Kidney (tissue), 14 donors: ENCODE data around the gene PRR33. TPM values are rescaled to one million over a fixed set of nuclear protein-coding genes. Genes with fewer than 3 reads are reported as not detected.

Experiments used
- DNase-seq, 5 donors: peaks; one replicate each; pipeline ENCODE4 v3.0.0-alpha.2; 2013 to 2020
- FAIRE-seq: peaks from 2 replicates; lab custom pipeline; 2012; peaks lifted over from hg19 to GRCh38; lab: Jason Lieb, UNC
- H3K27ac ChIP-seq, 2 donors: one replicate each; pipeline ENCODE4 v1.7.0; 2013; ENCODE audit warnings: low read depth in 2 of 2, low read length in 2 of 2, inconsistent platforms in 1 of 2
- H3K27me3 ChIP-seq: one replicate; pipeline ENCODE4 v1.7.1; 2013; ENCODE audit warnings: low read length, inconsistent platforms; ENCODE audit not compliant: control insufficient read depth, insufficient read depth
- H3K36me3 ChIP-seq, 3 donors: one replicate each; pipeline versions ENCODE4 v1.7.0 to v1.7.1; 2013; ENCODE audit warnings: low read length in 3 of 3, control low read depth in 1 of 3, inconsistent platforms in 1 of 3; ENCODE audit not compliant: insufficient read depth in 3 of 3, control insufficient read depth in 2 of 3
- H3K4me1 ChIP-seq, 3 donors: one replicate each; pipeline versions ENCODE4 v1.7.0 to v1.7.1; 2013; ENCODE audit warnings: low read length in 3 of 3, inconsistent platforms in 1 of 3, low read depth in 1 of 3; ENCODE audit not compliant: control insufficient read depth in 2 of 3, insufficient read depth in 2 of 3
- H3K4me3 ChIP-seq, 3 donors: one replicate each; pipeline versions ENCODE4 v1.7.0 to v1.8.1; 2013; ENCODE audit warnings: low read length in 3 of 3, control low read depth in 1 of 3, inconsistent platforms in 1 of 3
- H3K9ac ChIP-seq, 3 donors: one replicate each; pipeline versions ENCODE4 v1.7.0 to v1.7.1; 2013; ENCODE audit warnings: low read length in 3 of 3, control low read depth in 1 of 3, inconsistent platforms in 1 of 3
- H3K9me3 ChIP-seq, 3 donors: one replicate each; pipeline versions ENCODE4 v1.7.0 to v1.7.1; 2013; ENCODE audit warnings: low read length in 3 of 3, control low read depth in 1 of 3, inconsistent platforms in 1 of 3; ENCODE audit not compliant: control insufficient read depth in 2 of 3, insufficient read depth in 1 of 3
- CTCF ChIP-seq: IDR thresholded peaks from 3 replicates; pipeline ENCODE4 v1.5.1; 2012; ENCODE audit warnings: mild to moderate bottlenecking, moderate library complexity, borderline replicate concordance; ENCODE audit not compliant: insufficient read depth; ENCODE audit errors: extremely low read depth
- intact Hi-C: fragments of 100-400 bp; cut with DNase I; formaldehyde crosslinking; loops from one replicate; pipeline ENCODE4 v1.11.1; 2022
- polyA plus RNA-seq: library from polyadenylated mRNA; stranded (reverse); fragments of 350-450 nt; fragmentation: Illumina TruSeq; extraction: RNeasy Lipid Tissue Mini Kit (QIAGEN cat#74804); gene quantifications from one replicate; pipeline ENCODE4 v1.2.3, GENCODE V29; 2014; ENCODE audit warnings: low read depth, low replicate concordance; ENCODE audit not compliant: insufficient read depth
- total RNA-seq: library from RNA; stranded (reverse); fragmentation: NEBNext Ultra II Directional; extraction: Animal tissue kit (Norgen Biotek cat#: 25700); gene quantifications from one replicate; pipeline ENCODE4 v1.2.1, GENCODE V29; 2021
- donor health status: control.
- donor health status: control.
- donor health status: control.
- donor health status: control.
- donor health status: control.
- donor health status: DM: yes; HTN: yes; CAD: no.
- donor health status: Normal renal cell carcinoma (clear cell type).

The PRR33 gene
- total and polyA plus RNA-seq, 2 donors from 2014 or later = not detected

DNA sequence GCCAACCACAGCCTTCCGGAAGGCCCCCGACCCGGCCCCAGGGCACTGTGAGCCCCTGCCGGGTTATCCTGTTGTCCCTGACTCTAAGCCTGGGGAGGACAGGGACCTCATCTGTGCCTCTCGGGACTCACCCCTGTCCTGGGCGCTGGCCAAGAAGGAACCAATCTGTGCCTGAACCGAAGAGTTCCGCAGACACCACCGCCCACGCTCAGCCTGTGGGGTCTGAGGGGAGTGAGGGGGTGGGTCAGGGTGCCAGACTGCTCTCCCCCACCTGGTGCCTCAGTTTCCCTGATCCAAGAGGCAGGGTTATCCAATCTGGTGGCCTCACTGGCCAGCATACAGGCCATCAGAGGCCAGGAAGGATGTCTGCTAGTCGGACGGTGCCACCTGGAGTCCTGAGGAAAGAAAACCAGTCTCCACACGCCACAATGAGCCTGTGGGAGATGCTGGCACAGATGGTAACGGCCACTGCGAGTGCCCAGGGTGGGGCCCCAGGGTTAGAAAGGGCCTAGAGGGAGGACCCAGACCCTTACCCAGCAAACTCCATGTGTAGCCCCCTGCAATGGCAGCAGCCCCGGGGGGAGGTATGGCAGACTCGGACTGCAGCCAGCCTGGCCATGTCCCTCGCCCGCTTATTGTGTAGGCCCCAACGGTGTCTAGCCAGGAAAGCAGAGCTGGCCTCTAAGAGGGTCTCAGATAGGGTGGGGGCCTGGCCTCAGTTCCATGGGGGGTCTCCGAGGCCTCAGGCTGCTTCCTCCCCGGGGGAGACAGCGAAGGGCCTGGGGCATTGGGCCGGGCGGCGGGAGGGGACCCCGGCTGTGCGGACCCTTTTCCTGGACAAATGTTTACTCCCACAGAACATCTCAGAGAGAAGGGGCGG lies 27.0 kb upstream of the PRR33 start:
- H3K27ac ChIP-seq = no peak overlapping the region
- H3K9me3 ChIP-seq = no peaks in the 10 kb centered on the region
- H3K4me3 ChIP-seq = no peak overlapping the region
- FAIRE-seq = no peak
- DNase-seq = peak in 1 of 5 donors; percentile 36
- no peak for TF ChIP-seq CTCF
- no peak overlapping the region for H3K9ac ChIP-seq
- H3K27me3 ChIP-seq = no peaks in the 10 kb centered on the region
- H3K36me3 ChIP-seq = no peaks in the 10 kb centered on the region
- intact Hi-C loops = no loop called here
- H3K4me1 ChIP-seq = no peaks in the 10 kb centered on the region

DNA sequence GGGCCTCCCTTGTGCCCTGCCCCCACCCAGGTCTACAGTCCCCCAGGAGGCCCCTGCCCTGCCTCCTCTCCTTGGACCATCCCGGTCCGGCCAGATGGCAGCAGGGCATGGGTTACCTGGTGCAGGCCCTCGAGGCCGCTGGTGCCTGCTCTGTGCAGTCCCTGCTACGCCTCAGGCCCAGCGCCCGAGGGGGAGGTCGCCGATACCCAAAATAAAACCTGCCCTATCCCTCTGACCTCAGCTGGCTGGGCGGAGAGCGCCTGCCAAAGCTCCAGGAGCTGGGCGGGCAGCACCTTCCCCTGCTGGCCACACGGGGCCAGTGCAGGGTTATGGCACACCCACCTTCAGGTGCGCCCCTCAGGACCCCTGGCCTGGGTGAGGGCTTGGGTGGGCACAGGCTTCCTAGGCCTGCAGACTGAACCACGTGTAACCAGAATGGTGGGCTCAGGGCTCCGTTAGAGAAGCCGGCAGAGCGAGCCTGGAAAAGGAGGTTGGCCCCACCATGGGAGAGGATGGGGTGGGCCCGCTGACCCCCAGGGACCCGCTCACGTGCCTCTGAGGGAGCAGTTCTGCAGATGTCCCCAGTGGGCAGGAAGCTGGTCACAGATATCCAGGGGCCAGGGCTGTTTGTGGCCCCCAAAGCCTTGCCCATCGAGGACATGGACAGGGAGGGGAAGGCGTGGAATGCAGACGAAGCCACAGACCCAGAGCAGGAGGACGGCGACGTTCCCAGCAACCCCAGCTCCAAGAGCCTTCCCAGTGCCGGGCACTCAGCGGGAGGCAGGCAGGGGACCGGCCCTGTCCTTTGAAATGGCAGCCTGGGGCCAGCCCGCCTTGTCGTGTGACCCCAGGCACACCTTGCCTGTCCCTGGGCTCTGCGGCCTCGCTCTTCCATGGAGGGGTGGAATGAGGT lies 26.1 kb upstream of the PRR33 start:
- intact Hi-C loops = no loop called here
- FAIRE-seq (no peak), DNase-seq (peak in 1 of 5 donors; percentile 34)
- no peaks in the 10 kb centered on the region for H3K27me3 ChIP-seq
- H3K27ac ChIP-seq = no peak overlapping the region
- no peaks in the 10 kb centered on the region for H3K36me3 ChIP-seq
- H3K4me1 ChIP-seq = no peaks in the 10 kb centered on the region
- no peak overlapping the region for H3K4me3 ChIP-seq
- peak; percentile 24 for TF ChIP-seq CTCF
- H3K9ac ChIP-seq = no peak overlapping the region
- H3K9me3 ChIP-seq = no peaks in the 10 kb centered on the region

DNA sequence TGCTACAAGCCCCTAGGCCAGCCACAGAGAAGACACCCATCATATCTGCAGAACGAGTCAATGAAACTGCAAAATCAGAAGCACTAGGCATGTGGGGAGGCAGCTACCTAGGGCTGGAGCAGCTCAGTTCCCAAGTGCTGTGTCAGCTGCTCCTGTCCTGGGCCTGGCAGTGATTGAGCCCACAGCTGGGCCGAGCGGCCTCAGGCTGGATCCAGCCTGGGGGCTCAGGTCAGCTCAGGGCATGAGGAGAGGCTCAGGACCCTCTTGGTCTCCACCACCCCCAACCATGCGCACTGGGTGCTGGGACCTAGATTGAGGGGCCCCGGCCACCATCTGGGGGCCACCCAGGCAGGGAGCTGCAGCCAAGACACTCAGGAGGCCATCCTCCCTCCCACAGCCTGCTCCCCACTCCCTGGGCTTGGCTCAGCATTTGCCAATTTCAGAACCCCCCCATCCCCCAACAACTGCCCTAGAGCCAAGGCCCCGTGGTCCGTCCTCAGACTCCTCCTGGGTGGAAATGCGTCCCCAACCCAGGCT lies 25.4 kb upstream of the PRR33 start:
- Histone ChIP-seq H3K4me1 (no peaks in the 10 kb centered on the region), H3K9ac (no peak overlapping the region), H3K4me3 (no peak overlapping the region), H3K36me3 (no peaks in the 10 kb centered on the region), H3K27me3 (no peaks in the 10 kb centered on the region), H3K27ac (no peak overlapping the region), H3K9me3 (no peaks in the 10 kb centered on the region)
- intact Hi-C loops = loop anchor here (1.0 kb wide), 1 partner anchor 24 kb away; no protein-coding TSS in a partner anchor
- DNase-seq = peak in 1 of 5 donors; percentile 55
- no peak for TF ChIP-seq CTCF
- FAIRE-seq = no peak
